Cardiac fibroblast (primary cell): ENCODE measurements around the gene ZC3H13.

Source experiments
- DNase-seq, 2 donors: peaks; one replicate each; pipeline versions ENCODE4 v3.0.0 to v3.0.0-alpha.2; 2010; ENCODE audit warnings: low read depth in 2 of 2
- H3K4me3 ChIP-seq, 2 donors: replicated peaks in 1 of 2; 1 replicate in 1 of 2; 2 replicates in 1 of 2; pipeline ENCODE4 v1.5.1; 2011; ENCODE audit warnings: low read depth in 2 of 2, low read length in 2 of 2, mild to moderate bottlenecking in 2 of 2, moderate library complexity in 1 of 2
- TF ChIP-seq, protein P1 (sequence below): IDR thresholded peaks from one replicate; pipeline ENCODE4 v1.5.1; 2011; ENCODE audit warnings: low read depth, mild to moderate bottlenecking, low read length, inconsistent platforms

ZC3H13 gene

DNA sequence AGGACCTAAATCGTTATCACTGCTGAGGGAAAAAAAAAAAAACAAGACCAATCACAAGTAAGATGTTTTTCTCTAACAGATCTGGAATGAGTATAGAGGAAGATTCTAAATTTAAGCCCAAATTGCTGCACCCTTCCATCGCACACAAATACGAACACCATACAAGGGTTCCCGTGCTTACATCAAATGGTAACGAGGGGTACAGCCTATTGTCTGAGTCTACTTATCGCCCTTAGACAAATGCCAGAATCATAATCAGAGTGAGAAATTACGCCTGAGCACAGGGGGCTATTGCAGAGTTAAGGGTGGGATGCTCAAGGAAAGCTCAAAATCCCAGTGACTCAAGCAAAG lies 603 bp downstream of the ZC3H13 start:
- DNase-seq, result no peak
- H3K4me3 ChIP-seq, result peak overlapping the region; percentile 79 to 85
- TF ChIP-seq, protein P1, sequence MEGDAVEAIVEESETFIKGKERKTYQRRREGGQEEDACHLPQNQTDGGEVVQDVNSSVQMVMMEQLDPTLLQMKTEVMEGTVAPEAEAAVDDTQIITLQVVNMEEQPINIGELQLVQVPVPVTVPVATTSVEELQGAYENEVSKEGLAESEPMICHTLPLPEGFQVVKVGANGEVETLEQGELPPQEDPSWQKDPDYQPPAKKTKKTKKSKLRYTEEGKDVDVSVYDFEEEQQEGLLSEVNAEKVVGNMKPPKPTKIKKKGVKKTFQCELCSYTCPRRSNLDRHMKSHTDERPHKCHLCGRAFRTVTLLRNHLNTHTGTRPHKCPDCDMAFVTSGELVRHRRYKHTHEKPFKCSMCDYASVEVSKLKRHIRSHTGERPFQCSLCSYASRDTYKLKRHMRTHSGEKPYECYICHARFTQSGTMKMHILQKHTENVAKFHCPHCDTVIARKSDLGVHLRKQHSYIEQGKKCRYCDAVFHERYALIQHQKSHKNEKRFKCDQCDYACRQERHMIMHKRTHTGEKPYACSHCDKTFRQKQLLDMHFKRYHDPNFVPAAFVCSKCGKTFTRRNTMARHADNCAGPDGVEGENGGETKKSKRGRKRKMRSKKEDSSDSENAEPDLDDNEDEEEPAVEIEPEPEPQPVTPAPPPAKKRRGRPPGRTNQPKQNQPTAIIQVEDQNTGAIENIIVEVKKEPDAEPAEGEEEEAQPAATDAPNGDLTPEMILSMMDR, result no peak

DNA sequence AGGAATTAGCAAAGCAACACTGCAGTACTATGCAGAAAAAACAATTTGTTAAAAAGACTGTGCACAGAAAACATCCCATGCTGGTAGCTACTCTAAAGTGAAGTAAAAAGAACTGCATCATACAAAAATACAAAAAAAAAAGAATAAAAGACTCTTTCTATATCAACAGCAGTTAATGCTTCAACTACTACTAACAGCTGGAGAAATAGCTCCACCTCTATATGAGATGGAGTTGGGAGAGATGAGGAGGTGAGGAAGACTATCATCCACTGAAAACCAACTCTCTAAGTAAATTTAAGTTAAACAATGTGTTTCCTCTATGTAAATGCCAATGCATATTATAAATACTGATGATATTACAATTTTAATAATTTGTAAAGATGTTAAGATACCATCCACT lies 1.8 kb downstream of the ZC3H13 start:
- DNase-seq, result no peak
- H3K4me3 ChIP-seq, result peak overlapping the region in 1 of 2 donors; percentile 79

GRCh38 chr13:46045424-46045823 lies 7.1 kb downstream of the ZC3H13 start:
- no peak overlapping the region for H3K4me3 ChIP-seq
- no peak for DNase-seq
- TF ChIP-seq, protein P1, result no peak

More for the DNA sequence above, 1.8 kb downstream of the ZC3H13 start:
- TF ChIP-seq, protein P1, result no peak

DNA sequence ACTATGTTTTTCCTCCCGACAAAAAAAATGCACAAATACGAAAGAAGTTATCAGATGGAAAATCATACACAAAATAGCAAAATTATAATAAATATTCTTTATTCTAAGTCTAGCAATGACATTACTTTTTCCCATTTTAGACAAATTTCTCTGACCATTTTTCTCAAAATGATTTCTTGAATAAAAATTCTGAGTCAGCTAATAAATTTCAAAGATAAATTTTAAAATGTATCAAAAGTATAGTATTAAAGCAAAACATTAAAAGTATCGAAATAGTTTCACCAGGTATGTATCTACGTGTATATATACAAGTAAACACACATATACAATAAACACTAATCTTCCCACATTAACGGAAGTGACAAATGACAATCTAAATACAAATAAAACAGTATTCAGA lies 8.9 kb downstream of the ZC3H13 start:
- DNase-seq, result no peak
- H3K4me3 ChIP-seq, result no peak overlapping the region
- TF ChIP-seq, protein P1, result no peak

GRCh38 chr13:46041419-46041839 lies 11.1 kb downstream of the ZC3H13 start:
- peak; percentile 24 to 62 for DNase-seq
- H3K4me3 ChIP-seq, result no peak overlapping the region
- TF ChIP-seq, protein P1, result no peak

GRCh38 chr13:46040763-46041162 lies 11.8 kb downstream of the ZC3H13 start:
- H3K4me3 ChIP-seq, result no peak overlapping the region
- peak in 1 of 2 donors; percentile 10 for DNase-seq
- TF ChIP-seq, protein P1, result no peak
